Measurements from ENCODE around the gene THTPA. TPM values are rescaled to one million over a fixed set of nuclear protein-coding genes. Genes with fewer than 3 reads are reported as not detected.
A peak's percentile ranks its signal among the peaks of the same experiment; 100 is the strongest.

The THTPA gene
- total and polyA plus RNA-seq, 2 of the 13 experiments (the other 11 are each of a cell fraction or from before 2014, with no cell fraction given) = 7.4 to 8.7 TPM

GRCh38 chr14:23588884-23589598 lies 33.0 kb downstream of the THTPA start (continued):
- TF ChIP-seq ISL2 (CRISPR knock-in tag; IDR thresholded peaks at IDR 0.05) = peak; percentile 92
- TF ChIP-seq ZNF616 (CRISPR knock-in tag; IDR thresholded peaks at IDR 0.05; ENCODE audit: low read depth) = no peak; the same call in 1 of the 2 replicates
- peak; percentile 93; the same call in 1 of the 2 replicates for TF ChIP-seq MEIS2 (CRISPR knock-in tag; IDR thresholded peaks at IDR 0.05)
- peak; percentile 32; the same call in 1 of the 2 replicates for TF ChIP-seq GATA4 (IDR thresholded peaks at IDR 0.05; ENCODE audit: borderline replicate concordance, low read depth)
- TF ChIP-seq CTCF (CRISPR knock-in tag; IDR thresholded peaks at IDR 0.05) = peak; percentile 100
- TF ChIP-seq ERF (CRISPR knock-in tag; IDR thresholded peaks at IDR 0.05) = peak; percentile 99
- 0 out of 2 replicates have a peak, but pooled peaks have one; percentile 39 for TF ChIP-seq ZSCAN12 (CRISPR knock-in tag; IDR thresholded peaks at IDR 0.05)
- peak; percentile 90 for TF ChIP-seq TFAP4 (IDR thresholded peaks at IDR 0.05; ENCODE audit: borderline replicate concordance, low read depth)
- no peak for TF ChIP-seq ZNF33A (CRISPR knock-in tag; IDR thresholded peaks at IDR 0.05; ENCODE audit: borderline replicate concordance)
- TF ChIP-seq ZNF446 (CRISPR knock-in tag; IDR thresholded peaks at IDR 0.05) = no peak
- no peak for TF ChIP-seq AKNA (CRISPR knock-in tag; IDR thresholded peaks at IDR 0.05; ENCODE audit: borderline replicate concordance)
- peak; percentile 88 for TF ChIP-seq FOXA3 (CRISPR knock-in tag; IDR thresholded peaks at IDR 0.05)
- peak; percentile 99 for TF ChIP-seq SALL2 (CRISPR knock-in tag; IDR thresholded peaks at IDR 0.05)
- peak; percentile 99 for TF ChIP-seq ZNF614 (CRISPR knock-in tag; IDR thresholded peaks at IDR 0.05; ENCODE audit: borderline replicate concordance)
- TF ChIP-seq BHLHE40 (IDR thresholded peaks at IDR 0.05; ENCODE audit: low read length) = peak; percentile 73
- TF ChIP-seq ZNF281 (CRISPR knock-in tag; IDR thresholded peaks at IDR 0.05; ENCODE audit: borderline replicate concordance) = peak; percentile 59; the same call in 1 of the 2 replicates
- peak; percentile 58 for TF ChIP-seq PHF8 (CRISPR knock-in tag; IDR thresholded peaks at IDR 0.05)

Measured in HepG2 (cell line).